ENCODE data around the gene FRYL. TPM values are rescaled to one million over a fixed set of nuclear protein-coding genes. Genes with fewer than 3 reads are reported as not detected.

The FRYL gene
- total and polyA plus RNA-seq, 7 experiments from 2014 or later, result 25.4 to 126 (median 102) TPM

- DNase-seq (peak in 3 of 9 donors; percentile 3 to 15 (median 11)), ATAC-seq (peak; percentile 30)
- Histone ChIP-seq H3K36me3 (ENCODE audit: control insufficient read depth in 2 of 3, insufficient read depth in 3 of 3, low read length in 3 of 3) (no peaks in the 10 kb centered on the region), H3K4me1 (ENCODE audit: control insufficient read depth in 2 of 2, insufficient read depth in 2 of 2, low read length in 2 of 2) (no peaks in the 10 kb centered on the region), H3K27me3 (ENCODE audit: control insufficient read depth in 2 of 2, insufficient read depth in 2 of 2, low read length in 2 of 2) (peaks cover 12 to 16% of the 10 kb centered on the region in 2 donors), H3K9me3 (ENCODE audit: control insufficient read depth in 2 of 3, low read length in 3 of 3) (no peaks in the 10 kb centered on the region), H3K4me3 (ENCODE audit: low read length) (no peak within 1 kb of the TSS), H3K27ac (ENCODE audit: low read depth, low read length) (no peak within 1 kb of the TSS)
- Mint-ChIP-seq H3K36me3 (peaks cover 0 to 3% (median under 1%) of the 10 kb centered on the region in 5 donors), H3K27ac (no peak within 1 kb of the TSS), H3K27me3 (peaks cover 40 to 69% (median 46%) of the 10 kb centered on the region in 5 donors), H3K4me3 (peak within 1 kb of the TSS; percentile 34 to 72 (median 59)), H3K9me3 (peaks cover 0 to 1% (median 0%) of the 10 kb centered on the region in 11 donors), H3K4me1 (peaks cover 0 to 3% (median 0%) of the 10 kb centered on the region in 7 donors)
- ChIA-PET POLR2A (interaction anchor here (0.5 kb wide), 1 partner anchor 637 kb away, joined by 3 read pairs; no protein-coding TSS in a partner anchor), CTCF (no interaction called here)
- intact Hi-C loops (cut with micrococcal nuclease), result loop anchor here in 1 of 2 donors (5.0 kb wide), 1 partner anchor 148 kb away; the partner anchor contains the start of gene SLAIN2
Observed at GRCh38 chr4:48490012-48490679, 289.9 kb downstream of the FRYL start, which contains the start of gene ZAR1. Gene ZAR1 (plus strand): TSS chr4:48490252. CDS start chr4:48490292, 40 bp downstream.

- H3K9me3 Mint-ChIP-seq, result peaks cover 0 to 4% (median 0%) of the 10 kb centered on the region in 11 donors
- H3K4me3 ChIP-seq (ENCODE audit: low read length), result no peak overlapping the region
- ATAC-seq (no peak), DNase-seq (no peak)
- H3K4me1 Mint-ChIP-seq, result peaks cover 3 to 8% (median 4%) of the 10 kb centered on the region in 7 donors
- intact Hi-C loops (cut with micrococcal nuclease), result loop anchor here in 1 of 2 donors (5.0 kb wide), 1 partner anchor 147 kb away; the partner anchor contains the start of gene SLAIN2
- no peak overlapping the region for H3K27ac ChIP-seq (ENCODE audit: low read depth, low read length)
- H3K36me3 Mint-ChIP-seq, result peaks cover 0 to 4% (median 3%) of the 10 kb centered on the region in 5 donors
- H3K27ac Mint-ChIP-seq, result no peak overlapping the region
- no peaks in the 10 kb centered on the region for H3K9me3 ChIP-seq (ENCODE audit: control insufficient read depth in 2 of 3, low read length in 3 of 3)
- H3K27me3 ChIP-seq (ENCODE audit: control insufficient read depth in 2 of 2, insufficient read depth in 2 of 2, low read length in 2 of 2), result peaks cover 12 to 21% of the 10 kb centered on the region in 2 donors
- H3K27me3 Mint-ChIP-seq, result peaks cover 45 to 74% (median 51%) of the 10 kb centered on the region in 5 donors
- no peaks in the 10 kb centered on the region for H3K4me1 ChIP-seq (ENCODE audit: control insufficient read depth in 2 of 2, insufficient read depth in 2 of 2, low read length in 2 of 2)
- ChIA-PET POLR2A (no interaction called here), CTCF (no interaction called here)
- peak overlapping the region; percentile 34 to 72 (median 59) for H3K4me3 Mint-ChIP-seq
- H3K36me3 ChIP-seq (ENCODE audit: control insufficient read depth in 2 of 3, insufficient read depth in 3 of 3, low read length in 3 of 3), result no peaks in the 10 kb centered on the region
Observed at GRCh38 chr4:48489683-48490011, 290.4 kb downstream of the FRYL start.

GRCh38 chr4:48484494-48485168, 295.4 kb downstream of the FRYL start:
- ATAC-seq, result no peak
- CTCF ChIA-PET, result no interaction called here
- H3K4me1 ChIP-seq (ENCODE audit: control insufficient read depth in 2 of 2, insufficient read depth in 2 of 2, low read length in 2 of 2), result peaks cover 0 to 4% of the 10 kb centered on the region in 2 donors
- no peak overlapping the region for H3K27ac ChIP-seq (ENCODE audit: low read depth, low read length)
- POLR2A ChIA-PET, result no interaction called here
- H3K4me3 ChIP-seq (ENCODE audit: low read length), result peak overlapping the region; percentile 33
- H3K36me3 Mint-ChIP-seq, result peaks cover 0 to 9% (median 4%) of the 10 kb centered on the region in 5 donors
- no peaks in the 10 kb centered on the region for H3K9me3 ChIP-seq (ENCODE audit: control insufficient read depth in 2 of 3, low read length in 3 of 3)
- H3K4me1 Mint-ChIP-seq, result peaks cover 16 to 21% (median 17%) of the 10 kb centered on the region in 7 donors
- H3K4me3 Mint-ChIP-seq, result peak overlapping the region; percentile 53 to 89 (median 78)
- no peak for DNase-seq
- peak overlapping the region in 1 of 9 donors; percentile 48 for H3K27ac Mint-ChIP-seq
- H3K27me3 Mint-ChIP-seq, result peaks cover 70 to 86% (median 74%) of the 10 kb centered on the region in 5 donors
- H3K36me3 ChIP-seq (ENCODE audit: control insufficient read depth in 2 of 3, insufficient read depth in 3 of 3, low read length in 3 of 3), result no peaks in the 10 kb centered on the region
- intact Hi-C loops (cut with micrococcal nuclease), result no loop called here
- H3K9me3 Mint-ChIP-seq, result peaks cover 0 to 4% (median 0%) of the 10 kb centered on the region in 11 donors
- peaks cover 14 to 30% of the 10 kb centered on the region in 2 donors for H3K27me3 ChIP-seq (ENCODE audit: control insufficient read depth in 2 of 2, insufficient read depth in 2 of 2, low read length in 2 of 2)

GRCh38 chr4:48483777-48484493, 296.1 kb downstream of the FRYL start:
- peak overlapping the region in 3 of 9 donors; percentile 15 to 48 (median 30) for H3K27ac Mint-ChIP-seq
- peak overlapping the region; percentile 53 to 89 (median 78) for H3K4me3 Mint-ChIP-seq
- ChIA-PET CTCF (no interaction called here), POLR2A (no interaction called here)
- peak in 4 of 9 donors; percentile 11 to 20 (median 14) for DNase-seq
- Histone ChIP-seq H3K4me3 (ENCODE audit: low read length) (peak overlapping the region; percentile 33), H3K9me3 (ENCODE audit: control insufficient read depth in 2 of 3, low read length in 3 of 3) (no peaks in the 10 kb centered on the region), H3K36me3 (ENCODE audit: control insufficient read depth in 2 of 3, insufficient read depth in 3 of 3, low read length in 3 of 3) (no peaks in the 10 kb centered on the region), H3K4me1 (ENCODE audit: control insufficient read depth in 2 of 2, insufficient read depth in 2 of 2, low read length in 2 of 2) (peaks cover 0 to 4% of the 10 kb centered on the region in 2 donors), H3K27me3 (ENCODE audit: control insufficient read depth in 2 of 2, insufficient read depth in 2 of 2, low read length in 2 of 2) (peaks cover 14 to 27% of the 10 kb centered on the region in 2 donors), H3K27ac (ENCODE audit: low read depth, low read length) (no peak overlapping the region)
- H3K36me3 Mint-ChIP-seq, result peaks cover 0 to 9% (median 4%) of the 10 kb centered on the region in 5 donors
- peaks cover 64 to 81% (median 69%) of the 10 kb centered on the region in 5 donors for H3K27me3 Mint-ChIP-seq
- intact Hi-C loops (cut with micrococcal nuclease), result no loop called here
- peaks cover 0 to 4% (median 0%) of the 10 kb centered on the region in 11 donors for H3K9me3 Mint-ChIP-seq
- peaks cover 16 to 21% (median 17%) of the 10 kb centered on the region in 7 donors for H3K4me1 Mint-ChIP-seq
- peak; percentile 50 for ATAC-seq

GRCh38 chr4:48483006-48483776, 296.9 kb downstream of the FRYL start, which contains the start of gene SLC10A4:
Gene SLC10A4 (plus strand): TSS chr4:48483343. CDS start chr4:48483562, 219 bp downstream.
- H3K27me3 Mint-ChIP-seq, result peaks cover 57 to 76% (median 66%) of the 10 kb centered on the region in 5 donors
- DNase-seq, result peak in 1 of 9 donors; percentile 32
- intact Hi-C loops (cut with micrococcal nuclease), result no loop called here
- H3K4me3 Mint-ChIP-seq, result peak within 1 kb of the TSS; percentile 69 to 89 (median 80)
- ChIA-PET CTCF (no interaction called here), POLR2A (interaction anchor here (0.7 kb wide), 1 partner anchor 10 kb away, joined by 3 read pairs; no protein-coding TSS in a partner anchor)
- peak; percentile 46 for ATAC-seq
- peaks cover 16 to 21% (median 17%) of the 10 kb centered on the region in 7 donors for H3K4me1 Mint-ChIP-seq
- Histone ChIP-seq H3K9me3 (ENCODE audit: control insufficient read depth in 2 of 3, low read length in 3 of 3) (no peaks in the 10 kb centered on the region), H3K4me3 (ENCODE audit: low read length) (peak within 1 kb of the TSS; percentile 33), H3K27me3 (ENCODE audit: control insufficient read depth in 2 of 2, insufficient read depth in 2 of 2, low read length in 2 of 2) (peaks cover 12 to 27% of the 10 kb centered on the region in 2 donors), H3K27ac (ENCODE audit: low read depth, low read length) (no peak within 1 kb of the TSS), H3K4me1 (ENCODE audit: control insufficient read depth in 2 of 2, insufficient read depth in 2 of 2, low read length in 2 of 2) (peaks cover 0 to 4% of the 10 kb centered on the region in 2 donors), H3K36me3 (ENCODE audit: control insufficient read depth in 2 of 3, insufficient read depth in 3 of 3, low read length in 3 of 3) (no peaks in the 10 kb centered on the region)
- H3K9me3 Mint-ChIP-seq, result peaks cover 0 to 4% (median 0%) of the 10 kb centered on the region in 11 donors
- peak within 1 kb of the TSS in 3 of 9 donors; percentile 15 to 48 (median 30) for H3K27ac Mint-ChIP-seq
- peaks cover 0 to 9% (median 4%) of the 10 kb centered on the region in 5 donors for H3K36me3 Mint-ChIP-seq

Measured in naive thymus-derived CD4-positive, alpha-beta T cell (primary cell).